K562 (cell line): ENCODE results near the gene GNAZ. TPM values are rescaled to one million over a fixed set of nuclear protein-coding genes. Genes with fewer than 3 reads are reported as not detected.

Experiments used
- ATAC-seq: fragments of 200-7000 bp; cut with Tn5 transposase; 3 replicates; pipeline ENCODE4 v1.9.1; 2020; ENCODE audit warnings: moderate library complexity
- BruUV-seq: library from RNA; stranded (reverse); fragments of 400-500 nt; replicated peaks from 2 replicates; lab custom pipeline; 2021; lab: Mats Ljungman, UMichigan
- CTCF ChIA-PET: fragments of 300-600 bp; formaldehyde crosslinking; extraction: SDS; loops from one replicate; lab custom pipeline; 2021; ENCODE audit warnings: low intra/inter-chr PET ratio; lab: Yijun Ruan, JAX
- POLR2A ChIA-PET: fragments of 300-600, 350-650 bp; sonication (Branson Sonifier 250); formaldehyde crosslinking; extraction: SDS; loops from one replicate; lab custom pipeline; 2021; ENCODE audit warnings: antibody characterized with exemption, inconsistent platforms; lab: Yijun Ruan, JAX
- DNase-seq, 4 experiments: peaks; one replicate each; pipeline versions ENCODE4 v3.0.0 to v3.0.0-alpha.2; 2011 to 2018; ENCODE audit warnings: low spot score in 3 of 4, mixed read lengths in 3 of 4; ENCODE audit errors: extremely low read depth in 1 of 4
- FAIRE-seq: peaks from 2 replicates; lab custom pipeline; 2011; peaks lifted over from hg19 to GRCh38; lab: Jason Lieb, UNC
- H2AFZ ChIP-seq: 2 replicates; pipeline ENCODE4 v1.6.0; 2011; ENCODE audit warnings: low read depth, low read length, control low read depth, inconsistent platforms
- H3K27ac ChIP-seq: fragments of 200-600 bp; 3 replicates; pipeline ENCODE4 v1.8.0; 2011; ENCODE audit warnings: low read depth, mild to moderate bottlenecking, control low read depth, inconsistent platforms, low read length, moderate library complexity, mixed read lengths; ENCODE audit errors: extremely low read depth
- H3K27me3 ChIP-seq, 2 experiments: fragments of 300-600 bp in 1 of 2; 2 replicates in 1 of 2; 3 replicates in 1 of 2; pipeline versions ENCODE4 v1.6.0 to v1.8.0; 2011; ENCODE audit warnings: inconsistent platforms in 2 of 2, low read length in 2 of 2, mild to moderate bottlenecking in 1 of 2, mixed read lengths in 1 of 2, moderate library complexity in 1 of 2; ENCODE audit not compliant: control insufficient read depth in 2 of 2, insufficient read depth in 2 of 2
- H3K36me3 ChIP-seq: fragments of 300-600 bp; 3 replicates; pipeline ENCODE4 v1.8.0; 2011; ENCODE audit warnings: mild to moderate bottlenecking, low read length, inconsistent platforms; ENCODE audit not compliant: control insufficient read depth, insufficient read depth
- H3K4me1 ChIP-seq, 2 experiments: fragments of 200-600 bp in 1 of 2; replicated peaks in 1 of 2; 2 replicates in 1 of 2; 3 replicates in 1 of 2; pipeline versions ENCODE4 v1.5.1 to v1.8.0; 2011; ENCODE audit warnings: inconsistent platforms in 2 of 2, low read length in 2 of 2, mild to moderate bottlenecking in 1 of 2, mixed read lengths in 1 of 2, moderate library complexity in 1 of 2; ENCODE audit not compliant: control insufficient read depth in 2 of 2, insufficient read depth in 2 of 2
- H3K4me2 ChIP-seq: 2 replicates; pipeline ENCODE4 v1.6.1; 2011; ENCODE audit warnings: low read length, control low read depth, inconsistent platforms, mixed read lengths; ENCODE audit not compliant: insufficient read depth
- H3K4me3 ChIP-seq: fragments of 200-600 bp; sonication (generic), shearing (Covaris generic); 2 replicates; pipeline ENCODE4 v1.5.1; 2016; ENCODE audit warnings: control low read depth, inconsistent platforms
- H3K79me2 ChIP-seq: fragments of 200-600 bp; 3 replicates; pipeline ENCODE4 v1.8.0; 2011; ENCODE audit warnings: low read length, inconsistent platforms; ENCODE audit not compliant: control insufficient read depth, insufficient read depth
- H3K9ac ChIP-seq, 2 experiments: 2 replicates each; pipeline versions ENCODE4 v1.6.0 to v1.6.1; 2011; ENCODE audit warnings: low read depth in 2 of 2, low read length in 2 of 2, control low read depth in 1 of 2, inconsistent platforms in 1 of 2, mild to moderate bottlenecking in 1 of 2, mixed read lengths in 1 of 2; ENCODE audit not compliant: insufficient read depth in 1 of 2
- H3K9me1 ChIP-seq: one replicate; pipeline ENCODE4 v1.6.0; 2011; ENCODE audit warnings: inconsistent platforms, mild to moderate bottlenecking, low read length, moderate library complexity; ENCODE audit not compliant: control insufficient read depth, insufficient read depth
- H3K9me3 ChIP-seq: replicated peaks from 2 replicates; pipeline ENCODE4 v1.5.1; 2011; ENCODE audit warnings: low read depth, low read length, inconsistent platforms; ENCODE audit not compliant: control insufficient read depth, insufficient read depth
- H4K20me1 ChIP-seq: replicated peaks from 2 replicates; pipeline ENCODE4 v1.6.1; 2011; ENCODE audit warnings: low read length, inconsistent platforms, mixed read lengths; ENCODE audit not compliant: control insufficient read depth, insufficient read depth
- DACH1 ChIP-seq: fragments of 450-650 bp; IDR thresholded peaks from 2 replicates; pipeline ENCODE4 v1.6.1; 2018; ENCODE audit not compliant: partially characterized antibody
- E2F6 ChIP-seq, 2 experiments: IDR thresholded peaks; 2 replicates each; pipeline ENCODE4 v1.6.1; 2011; ENCODE audit warnings: borderline replicate concordance in 1 of 2, control low read depth in 1 of 2, low read depth in 1 of 2, low read length in 1 of 2, mild to moderate bottlenecking in 1 of 2, mixed read lengths in 1 of 2, moderate library complexity in 1 of 2; ENCODE audit not compliant: insufficient read depth in 1 of 2, insufficient read length in 1 of 2, poor library complexity in 1 of 2, severe bottlenecking in 1 of 2; ENCODE audit errors: extremely low read depth in 1 of 2
- GTF2F1 ChIP-seq: IDR thresholded peaks from 2 replicates; pipeline ENCODE4 v1.6.1; 2011; ENCODE audit warnings: low read depth, low read length, improper control_type of control experiment
- HDAC2 ChIP-seq: fragments of 450-650 bp; IDR thresholded peaks from 2 replicates; pipeline ENCODE4 v1.6.1; 2016; ENCODE audit warnings: mild to moderate bottlenecking
- POU5F1 ChIP-seq: fragments of 150-350 bp; IDR thresholded peaks from 2 replicates; pipeline ENCODE4 v1.6.1; 2014; ENCODE audit warnings: borderline replicate concordance, low read length, low read depth, mild to moderate bottlenecking; ENCODE audit not compliant: partially characterized antibody
- RBM14 ChIP-seq: fragments of 200-400 bp; formaldehyde crosslinking; IDR thresholded peaks from 2 replicates; pipeline ENCODE4 v1.6.1; 2018; ENCODE audit warnings: low read depth, mild to moderate bottlenecking, low read length, moderate library complexity, borderline replicate concordance; ENCODE audit not compliant: insufficient read depth
- SMAD3 ChIP-seq: fragments of 450-650 bp; formaldehyde crosslinking; conservative IDR thresholded peaks from 2 replicates; pipeline ENCODE4 v1.4.0; 2020; ENCODE audit warnings: mild to moderate bottlenecking
- SP2 ChIP-seq: IDR thresholded peaks from 2 replicates; pipeline ENCODE4 v1.6.1; 2011; ENCODE audit warnings: mild to moderate bottlenecking, low read depth, low read length, moderate library complexity; ENCODE audit not compliant: poor library complexity, severe bottlenecking; ENCODE audit errors: extremely low read depth
- STAG1 ChIP-seq: sonication (generic); formaldehyde crosslinking; IDR thresholded peaks from 2 replicates; pipeline ENCODE4 v1.5.0; 2020; ENCODE audit warnings: missing genetic modification reagents, borderline replicate concordance
- TBP ChIP-seq: optimal IDR thresholded peaks from 2 replicates; pipeline ENCODE3; 2011; ENCODE audit warnings: low read depth, low read length, improper control_type of control experiment
- ZFP91 ChIP-seq: sonication (generic); formaldehyde crosslinking; IDR thresholded peaks from 2 replicates; pipeline ENCODE4 v1.8.0; 2022; ENCODE audit warnings: mild to moderate bottlenecking, missing genetic modification reagents
- WGBS: fragments of 100-300 bp; shearing (Covaris generic); methylation state at CpG from one replicate; pipeline ENCODE4 v1.1.6; 2016; ENCODE audit warnings: low coverage, mixed read lengths; ENCODE audit not compliant: insufficient coverage; ENCODE audit errors: missing lambda C conversion rate; 5-methylcytosine and 5-hydroxymethylcytosine counted together
- in situ Hi-C: fragments of 300-500 bp; cut with MboI; formaldehyde crosslinking; loops from 4 replicates; pipeline ENCODE4 v1.15.0; 2018; ENCODE audit warnings: inconsistent platforms, mixed read lengths
- intact Hi-C: fragments of 100-400 bp; cut with micrococcal nuclease; formaldehyde crosslinking; loops from 2 replicates; pipeline ENCODE4 v1.14.2; 2022
- polyA plus RNA-seq, 8 experiments: library from polyadenylated mRNA; depleted of rRNA in 4 of 8; stranded (reverse) in 5 of 8; unstranded in 3 of 8; fragments of >200 nt; fragmentation: Nextera tagmentation in 2 of 8; fragmentation: Illumina TruSeq in 1 of 8; extraction: Ambion mirVana in 2 of 8; extraction: Trizol in 1 of 8; gene quantifications; 2 replicates each; pipeline versions ENCODE4 v1.2.1 to v1.2.3, GENCODE V29; 2011 to 2014; ENCODE audit warnings: inconsistent platforms in 1 of 8, missing spikeins in 1 of 8
- total RNA-seq, 7 experiments: library from RNA; depleted of rRNA in 6 of 7; stranded (reverse); fragments of >200 nt in 6 of 7; fragmentation: Illumina TruSeq in 2 of 7; extraction: Trizol in 2 of 7; gene quantifications; 2 replicates each; pipeline versions ENCODE4 v1.2.1 to v1.2.3, GENCODE V29; 2011 to 2021; ENCODE audit warnings: low replicate concordance in 1 of 7
- TF ChIP-seq, protein P1 (sequence below), 2 experiments: IDR thresholded peaks in 1 of 2; conservative IDR thresholded peaks in 1 of 2; 2 replicates each; pipeline ENCODE4 v1.6.1; 2016; ENCODE audit warnings: low read depth in 2 of 2, mild to moderate bottlenecking in 1 of 2, missing compliant biosample characterization in 1 of 2, missing genetic modification characterization in 1 of 2, moderate library complexity in 1 of 2

Gene GNAZ
- total and polyA plus RNA-seq, 9 of the 15 experiments (the other 6 are each of a cell fraction or from before 2014, with no cell fraction given): 0.04 to 0.22 (median 0.13) TPM; not detected in 3

DNA sequence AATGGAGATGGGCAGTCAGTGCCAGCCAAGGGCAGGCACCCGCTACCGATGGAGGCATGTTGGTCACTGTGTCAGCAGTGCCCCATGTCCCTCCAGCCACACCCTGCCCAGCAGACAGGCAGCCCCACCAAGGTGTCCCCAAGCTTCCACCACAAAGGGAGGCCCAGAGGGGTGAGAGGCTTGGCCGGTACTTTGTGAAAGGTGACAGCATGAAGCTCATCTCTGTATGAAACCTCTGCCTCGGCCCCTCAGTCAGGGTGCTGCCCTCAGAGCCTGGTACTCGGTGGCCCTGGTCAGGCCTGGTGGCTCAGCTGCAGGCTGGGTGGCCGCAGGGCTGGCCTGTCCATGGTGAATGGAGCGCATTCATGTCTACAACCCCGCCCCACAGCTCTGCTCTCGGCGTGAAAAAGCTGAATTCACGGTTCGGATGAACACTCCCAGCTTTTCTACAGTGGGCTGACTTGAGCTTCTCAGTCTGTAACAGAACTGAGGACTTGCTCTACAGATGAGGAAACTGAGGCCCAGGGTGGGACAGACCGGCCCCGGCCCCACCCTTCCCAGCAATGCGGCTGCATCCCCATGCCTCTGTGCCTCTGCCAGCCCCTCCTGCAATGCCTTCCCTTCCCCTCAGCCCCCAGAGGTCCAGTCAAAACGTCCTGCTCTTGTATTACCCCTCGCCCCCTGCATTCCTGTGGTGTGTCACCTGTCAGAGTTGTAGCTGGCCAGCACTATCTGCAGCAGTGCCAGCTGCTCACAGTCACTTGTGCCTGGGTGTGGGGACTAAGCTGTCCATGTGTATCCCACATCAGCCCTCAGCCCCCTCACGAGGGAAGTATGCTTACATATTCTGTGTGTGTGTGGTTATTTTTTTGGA, 43.8 kb downstream of the GNAZ start (continued):
- TF ChIP-seq ZFP91 (CRISPR knock-in tag): no peak
- TF ChIP-seq POU5F1: peak; percentile 10
- TF ChIP-seq SMAD3 (CRISPR knock-in tag): no peak

DNA sequence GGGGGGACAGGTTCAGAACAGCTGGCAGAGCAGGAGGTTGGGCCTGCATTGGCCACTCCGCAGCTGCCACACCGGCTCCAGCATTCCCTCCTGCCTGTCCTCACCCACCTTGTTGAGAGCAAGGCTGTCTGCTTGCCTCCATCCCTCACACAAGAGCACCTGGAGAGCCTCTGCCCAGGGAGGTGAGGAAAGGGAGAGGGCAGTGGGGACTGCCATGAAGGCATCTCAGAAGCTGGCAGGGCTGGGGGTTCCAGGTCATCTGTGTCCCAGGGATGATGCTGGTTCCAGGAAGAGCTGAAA, 44.4 kb downstream of the GNAZ start:
- Histone ChIP-seq H3K9me3 (no peaks in the 10 kb centered on the region), H3K9me1 (peaks cover 13% of the 10 kb centered on the region), H4K20me1 (peaks cover 93% of the 10 kb centered on the region), H3K27ac (no peak overlapping the region), H3K4me2 (no peak overlapping the region), H3K27me3 (peaks cover 38 to 98% of the 10 kb centered on the region in 2 experiments; a peak in 4 of 5 replicates), H3K4me3 (no peak overlapping the region), H3K79me2 (no peaks in the 10 kb centered on the region), H3K9ac (peak overlapping the region in 1 of 2 experiments; percentile 8; a peak in 1 of 4 replicates), H3K36me3 (no peaks in the 10 kb centered on the region), H3K4me1 (peaks cover 4 to 26% of the 10 kb centered on the region in 2 experiments; a peak in 4 of 5 replicates), H2AFZ (no peak overlapping the region)
- TF ChIP-seq DACH1 (peak; percentile 3), E2F6 (IDR thresholded peaks at IDR 0.05; ENCODE audit: borderline replicate concordance in 1 of 2, extremely low read depth in 1 of 2, insufficient read depth in 1 of 2, insufficient read length in 1 of 2, low read depth in 1 of 2, low read length in 1 of 2, poor library complexity in 1 of 2, severe bottlenecking in 1 of 2) (peak in 1 of 2 experiments; percentile 20), TBP (peak; percentile 19), HDAC2 (no peak), GTF2F1 (0 out of 2 replicates have a peak, but pooled peaks have one; percentile 76), STAG1 (no peak), RBM14 (no peak), SP2 (peak; percentile 9)
- TF ChIP-seq, protein P1, sequence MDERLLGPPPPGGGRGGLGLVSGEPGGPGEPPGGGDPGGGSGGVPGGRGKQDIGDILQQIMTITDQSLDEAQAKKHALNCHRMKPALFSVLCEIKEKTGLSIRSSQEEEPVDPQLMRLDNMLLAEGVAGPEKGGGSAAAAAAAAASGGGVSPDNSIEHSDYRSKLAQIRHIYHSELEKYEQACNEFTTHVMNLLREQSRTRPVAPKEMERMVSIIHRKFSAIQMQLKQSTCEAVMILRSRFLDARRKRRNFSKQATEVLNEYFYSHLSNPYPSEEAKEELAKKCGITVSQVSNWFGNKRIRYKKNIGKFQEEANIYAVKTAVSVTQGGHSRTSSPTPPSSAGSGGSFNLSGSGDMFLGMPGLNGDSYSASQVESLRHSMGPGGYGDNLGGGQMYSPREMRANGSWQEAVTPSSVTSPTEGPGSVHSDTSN (CRISPR knock-in tag; IDR thresholded peaks at IDR 0.05; ENCODE audit: low read depth): 0 out of 2 replicates have a peak, but pooled peaks have one; percentile 19
- TF ChIP-seq, protein P1 (tag; conservative IDR thresholded peaks at IDR 0.05; ENCODE audit: low read depth): no peak
- DNase-seq: peak in 1 of 4 experiments; percentile 57
- no peak for FAIRE-seq
- in situ Hi-C loops (no loop called here), intact Hi-C loops (loop anchor here (2.0 kb wide), 1 partner anchor 20 kb away; no protein-coding TSS in a partner anchor)
- ATAC-seq: no peak
- BruUV-seq: no TSS peak
- CTCF ChIA-PET: no interaction called here
- POLR2A ChIA-PET: interaction anchor here (0.6 to 19.0 kb wide), 15 partner anchors 7 to 217 kb away, joined by 3 to 414 read pairs (median 4); partner anchors contain the start of gene GNAZ
- 1% methylated on average over 2 of the region's 2 CpGs for WGBS
